Gastrocnemius medialis (tissue), 4 donors: ENCODE measurements around the gene INPP4B.

ENCODE experiments used
- CTCF ChIP-seq, 5 experiments: fragments of 450-650 bp in 3 of 5; fragments of 200-600 bp in 2 of 5; sonication (generic) in 2 of 5; IDR thresholded peaks in 4 of 5; conservative IDR thresholded peaks in 1 of 5; 1 replicate in 4 of 5; 2 replicates in 1 of 5; pipeline ENCODE4 v1.5.1; 2016 to 2019; ENCODE audit warnings: antibody characterized with exemption in 5 of 5, mild to moderate bottlenecking in 3 of 5, moderate library complexity in 3 of 5
- POLR2A ChIP-seq, 2 donors: fragments of 450-650 bp; IDR thresholded peaks; one replicate each; pipeline ENCODE4 v1.6.1; 2017; ENCODE audit warnings: antibody characterized with exemption in 2 of 2, mild to moderate bottlenecking in 2 of 2, moderate library complexity in 2 of 2

- no peak for TF ChIP-seq CTCF (IDR thresholded peaks at IDR 0.05 in 4 of 5, conservative IDR thresholded peaks at IDR 0.05 in 1 of 5)
- no peak for TF ChIP-seq POLR2A (IDR thresholded peaks at IDR 0.05)
These were observed 345.1 kb downstream of the INPP4B start for GRCh38 chr4:142500966-142501365.
